NB4 (cell line): Measurements from ENCODE around the gene GPC3.

Source experiments
- DNase-seq: peaks from one replicate; pipeline ENCODE4 v3.0.0; 2010; ENCODE audit warnings: low read depth
- H3K4me3 ChIP-seq: one replicate; pipeline ENCODE4 v1.5.1; 2011; ENCODE audit warnings: mild to moderate bottlenecking, low read depth, low read length, moderate library complexity
- MYC ChIP-seq: IDR thresholded peaks from 2 replicates; pipeline ENCODE4 v1.6.1; 2011; ENCODE audit warnings: low read depth, low read length
- POLR2A ChIP-seq: IDR thresholded peaks from 2 replicates; pipeline ENCODE4 v1.6.1; 2011; ENCODE audit warnings: mild to moderate bottlenecking; ENCODE audit not compliant: insufficient read length; ENCODE audit errors: extremely low read depth
- TF ChIP-seq, protein P1 (sequence below): IDR thresholded peaks from 2 replicates; pipeline ENCODE4 v1.6.1; 2011; ENCODE audit warnings: low read depth, low read length
- TF ChIP-seq, protein P2 (sequence below): IDR thresholded peaks from one replicate; pipeline ENCODE4 v1.5.1; 2012; ENCODE audit warnings: low read depth, low read length

Gene GPC3

DNA sequence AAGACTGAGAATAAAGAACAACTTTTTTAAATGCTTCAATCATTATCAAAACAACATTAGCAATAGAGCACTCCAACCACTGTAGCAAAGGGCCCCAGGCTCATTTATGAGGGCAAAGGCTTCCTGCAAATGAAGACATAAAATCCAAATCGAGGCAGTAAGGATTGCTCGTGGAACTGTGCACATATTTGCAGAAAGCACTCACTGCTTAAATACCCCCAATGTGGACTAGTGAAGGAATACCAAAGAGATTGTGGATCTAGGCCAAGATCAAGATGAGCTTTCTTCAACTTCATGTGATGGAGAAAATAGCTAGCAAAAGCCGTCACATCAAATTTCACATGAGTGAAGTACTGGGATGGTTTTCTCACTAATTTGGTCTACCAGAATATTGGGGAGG lies 35.2 kb downstream of the GPC3 start:
- no peak for DNase-seq
- no peak overlapping the region for H3K4me3 ChIP-seq
- TF ChIP-seq, protein P1, sequence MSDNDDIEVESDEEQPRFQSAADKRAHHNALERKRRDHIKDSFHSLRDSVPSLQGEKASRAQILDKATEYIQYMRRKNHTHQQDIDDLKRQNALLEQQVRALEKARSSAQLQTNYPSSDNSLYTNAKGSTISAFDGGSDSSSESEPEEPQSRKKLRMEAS = no peak
- TF ChIP-seq MYC = no peak
- no peak for TF ChIP-seq POLR2A
- TF ChIP-seq, protein P2, sequence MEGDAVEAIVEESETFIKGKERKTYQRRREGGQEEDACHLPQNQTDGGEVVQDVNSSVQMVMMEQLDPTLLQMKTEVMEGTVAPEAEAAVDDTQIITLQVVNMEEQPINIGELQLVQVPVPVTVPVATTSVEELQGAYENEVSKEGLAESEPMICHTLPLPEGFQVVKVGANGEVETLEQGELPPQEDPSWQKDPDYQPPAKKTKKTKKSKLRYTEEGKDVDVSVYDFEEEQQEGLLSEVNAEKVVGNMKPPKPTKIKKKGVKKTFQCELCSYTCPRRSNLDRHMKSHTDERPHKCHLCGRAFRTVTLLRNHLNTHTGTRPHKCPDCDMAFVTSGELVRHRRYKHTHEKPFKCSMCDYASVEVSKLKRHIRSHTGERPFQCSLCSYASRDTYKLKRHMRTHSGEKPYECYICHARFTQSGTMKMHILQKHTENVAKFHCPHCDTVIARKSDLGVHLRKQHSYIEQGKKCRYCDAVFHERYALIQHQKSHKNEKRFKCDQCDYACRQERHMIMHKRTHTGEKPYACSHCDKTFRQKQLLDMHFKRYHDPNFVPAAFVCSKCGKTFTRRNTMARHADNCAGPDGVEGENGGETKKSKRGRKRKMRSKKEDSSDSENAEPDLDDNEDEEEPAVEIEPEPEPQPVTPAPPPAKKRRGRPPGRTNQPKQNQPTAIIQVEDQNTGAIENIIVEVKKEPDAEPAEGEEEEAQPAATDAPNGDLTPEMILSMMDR = no peak

DNA sequence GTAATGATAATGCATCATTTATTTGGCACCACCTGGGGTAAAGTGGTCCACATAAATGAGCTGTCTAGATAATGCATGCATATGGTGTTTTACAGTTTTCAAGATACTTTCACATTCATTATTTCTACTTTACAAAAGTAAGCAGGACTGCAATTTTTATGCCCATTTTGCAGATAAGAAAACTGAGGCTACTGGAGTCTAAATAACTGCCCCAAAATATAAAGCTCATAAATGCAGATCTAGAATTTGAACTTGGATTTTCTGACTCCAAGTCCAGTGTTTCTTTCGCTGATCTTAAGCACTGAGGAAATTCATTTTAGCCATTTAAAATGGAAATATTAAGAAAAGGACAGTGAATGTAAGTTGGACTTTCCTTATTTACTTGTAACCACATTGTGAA lies 36.5 kb downstream of the GPC3 start:
- H3K4me3 ChIP-seq = no peak overlapping the region
- TF ChIP-seq, protein P2 = no peak
- TF ChIP-seq, protein P1 = no peak
- TF ChIP-seq MYC = no peak
- no peak for TF ChIP-seq POLR2A
- DNase-seq = no peak

DNA sequence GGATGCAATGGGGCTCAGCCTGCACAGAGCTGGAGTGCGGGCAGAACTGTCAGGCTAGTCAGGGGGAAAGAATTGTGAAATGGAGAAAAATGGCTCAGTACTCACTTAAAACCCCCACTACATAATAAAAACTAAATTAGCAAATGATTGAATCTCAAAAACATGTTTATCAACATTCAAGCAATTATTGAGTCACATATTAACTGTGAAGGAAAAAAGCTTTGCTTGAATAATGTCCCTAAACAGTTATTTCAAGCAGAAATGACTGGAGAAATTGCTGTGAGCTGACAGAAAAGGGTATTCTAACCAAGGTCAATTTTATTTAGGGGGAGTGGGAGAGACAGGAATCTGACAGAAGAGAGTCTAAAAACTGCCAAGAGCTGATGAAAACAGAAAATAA lies 37.4 kb downstream of the GPC3 start:
- no peak overlapping the region for H3K4me3 ChIP-seq
- no peak for DNase-seq
- TF ChIP-seq POLR2A = no peak
- TF ChIP-seq, protein P2 = no peak
- TF ChIP-seq MYC = no peak
- TF ChIP-seq, protein P1 = no peak

DNA sequence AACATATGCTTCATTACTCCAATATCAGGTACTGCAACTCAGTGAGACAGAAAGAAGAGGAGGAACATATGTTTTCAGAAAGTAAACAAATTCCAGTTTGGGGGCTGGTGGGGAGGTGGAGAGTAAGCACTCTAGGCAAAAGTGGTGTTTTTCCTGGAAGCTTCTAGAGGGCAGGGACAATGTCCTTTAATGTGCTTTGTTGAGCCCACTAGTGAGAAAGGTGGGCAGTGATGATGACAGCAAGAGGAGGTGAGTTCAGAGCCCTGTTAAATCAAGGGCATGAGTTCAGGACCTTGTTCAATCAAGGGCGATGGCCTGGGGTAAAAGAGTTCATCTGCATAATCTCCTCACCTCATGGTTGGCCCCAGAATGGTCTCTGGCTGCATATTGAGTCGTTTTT lies 38.4 kb downstream of the GPC3 start:
- TF ChIP-seq MYC (no peak), POLR2A (no peak)
- TF ChIP-seq, protein P1 = no peak
- TF ChIP-seq, protein P2 = no peak
- H3K4me3 ChIP-seq = no peak overlapping the region
- DNase-seq = no peak

DNA sequence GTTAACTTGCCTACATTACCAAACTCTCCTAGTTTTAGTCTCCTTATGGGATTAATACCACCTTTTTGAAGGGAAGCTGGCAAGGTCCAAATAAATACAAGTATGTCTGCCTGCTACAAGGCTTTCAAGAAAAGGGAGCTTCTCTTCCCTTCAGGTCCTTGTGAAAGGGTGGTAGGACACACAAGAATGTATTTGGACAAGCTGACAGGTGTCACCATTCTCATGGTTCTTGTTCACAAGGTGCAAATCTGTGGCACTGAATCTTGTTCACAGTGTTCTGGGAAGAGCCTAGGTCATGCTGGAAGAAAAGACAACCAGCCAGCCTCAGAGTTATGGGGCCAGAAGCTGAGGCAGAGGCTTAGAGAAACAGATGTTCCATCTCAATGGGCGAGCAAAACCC lies 41.9 kb downstream of the GPC3 start:
- TF ChIP-seq, protein P2 = no peak
- no peak for TF ChIP-seq MYC
- no peak for TF ChIP-seq POLR2A
- TF ChIP-seq, protein P1 = no peak
- DNase-seq = no peak
- no peak overlapping the region for H3K4me3 ChIP-seq
